K562 (cell line): ENCODE data around the gene PPP1R13L. TPM values are rescaled to one million over a fixed set of nuclear protein-coding genes. Genes with fewer than 3 reads are reported as not detected.
A peak's percentile ranks its signal among the peaks of the same experiment; 100 is the strongest.

Experiments
- BRD9 ChIP-seq: fragments of 450-650 bp; IDR thresholded peaks from 2 replicates; pipeline ENCODE4 v1.6.1; 2018; ENCODE audit warnings: low read depth; ENCODE audit not compliant: partially characterized antibody
- MTF1 ChIP-seq: fragments of 250-450 bp; sonication (Bioruptor Pico); IDR thresholded peaks from 2 replicates; pipeline ENCODE4 v1.9.0; 2021; ENCODE audit warnings: moderate library complexity, mild to moderate bottlenecking, inconsistent platforms, borderline replicate concordance
- NBN ChIP-seq: fragments of 450-650 bp; IDR thresholded peaks from 2 replicates; pipeline ENCODE4 v1.6.1; 2016; ENCODE audit warnings: low read depth, mild to moderate bottlenecking
- NR1H2 ChIP-seq: sonication (generic); formaldehyde crosslinking; IDR thresholded peaks from 2 replicates; pipeline ENCODE4 v1.4.0; 2020; ENCODE audit warnings: mild to moderate bottlenecking, missing genetic modification reagents
- OTX1 ChIP-seq: fragments of 450-650 bp; formaldehyde crosslinking; IDR thresholded peaks from 2 replicates; pipeline ENCODE4 v1.4.0; 2022; ENCODE audit warnings: mild to moderate bottlenecking
- POLR2AphosphoS2 ChIP-seq: IDR thresholded peaks from 2 replicates; pipeline ENCODE4 v1.6.1; 2012; ENCODE audit warnings: low read length, improper control_type of control experiment
- RBM22 ChIP-seq: fragments of 200-400 bp; formaldehyde crosslinking; IDR thresholded peaks from 2 replicates; pipeline ENCODE4 v1.6.1; 2018; ENCODE audit warnings: low read length, low read depth; ENCODE audit not compliant: poor library complexity, severe bottlenecking
- SIN3A ChIP-seq, 2 experiments: fragments of 150-350 bp in 1 of 2; IDR thresholded peaks; 2 replicates each; pipeline ENCODE4 v1.6.1; 2011 to 2016; ENCODE audit warnings: borderline replicate concordance in 2 of 2, low read depth in 2 of 2, low read length in 2 of 2, mild to moderate bottlenecking in 2 of 2, moderate library complexity in 2 of 2; ENCODE audit not compliant: control insufficient read depth in 1 of 2
- ZEB2 ChIP-seq: fragments of 450-650 bp; IDR thresholded peaks from 2 replicates; pipeline ENCODE4 v1.6.1; 2016
- ZNF121 ChIP-seq: sonication (generic); formaldehyde crosslinking; conservative IDR thresholded peaks from 2 replicates; pipeline ENCODE4 v1.8.0; 2022; ENCODE audit warnings: missing genetic modification reagents
- ZNF41 ChIP-seq: fragments of 250-450 bp; sonication (Bioruptor Pico); conservative IDR thresholded peaks from 2 replicates; pipeline ENCODE4 v1.4.0; 2020; ENCODE audit warnings: mild to moderate bottlenecking
- ZNF699 ChIP-seq: fragments of 250-450 bp; sonication (Bioruptor Pico); IDR thresholded peaks from 2 replicates; pipeline ENCODE4 v1.8.0; 2021; ENCODE audit warnings: mild to moderate bottlenecking, moderate library complexity; ENCODE audit not compliant: insufficient replicate concordance
- polyA plus RNA-seq, 8 experiments: library from polyadenylated mRNA; depleted of rRNA in 4 of 8; stranded (reverse) in 5 of 8; unstranded in 3 of 8; fragments of >200 nt; fragmentation: Nextera tagmentation in 2 of 8; fragmentation: Illumina TruSeq in 1 of 8; extraction: Ambion mirVana in 2 of 8; extraction: Trizol in 1 of 8; gene quantifications; 2 replicates each; pipeline versions ENCODE4 v1.2.1 to v1.2.3, GENCODE V29; 2011 to 2014; ENCODE audit warnings: inconsistent platforms in 1 of 8, missing spikeins in 1 of 8
- total RNA-seq, 7 experiments: library from RNA; depleted of rRNA in 6 of 7; stranded (reverse); fragments of >200 nt in 6 of 7; fragmentation: Illumina TruSeq in 2 of 7; extraction: Trizol in 2 of 7; gene quantifications; 2 replicates each; pipeline versions ENCODE4 v1.2.1 to v1.2.3, GENCODE V29; 2011 to 2021; ENCODE audit warnings: low replicate concordance in 1 of 7
- TF ChIP-seq, protein P1 (sequence below): fragments of 250-450 bp; sonication (Bioruptor Pico); IDR thresholded peaks from 2 replicates; pipeline ENCODE4 v1.5.0; 2021; ENCODE audit warnings: mild to moderate bottlenecking, borderline replicate concordance
- TF ChIP-seq, protein P2 (sequence below): fragments of 250-450 bp; sonication (Bioruptor Pico); IDR thresholded peaks from 2 replicates; pipeline ENCODE4 v1.4.0; 2020; ENCODE audit warnings: mild to moderate bottlenecking, moderate library complexity
- TF ChIP-seq, protein P3 (sequence below), 3 experiments: fragments of 200-800 bp in 1 of 3; sonication (Bioruptor generic) in 1 of 3; sonication (generic) in 1 of 3; formaldehyde crosslinking in 1 of 3; IDR thresholded peaks; 2 replicates each; pipeline versions ENCODE4 v1.6.1 to v1.8.0; 2016 to 2022; ENCODE audit warnings: mild to moderate bottlenecking in 2 of 3, missing compliant biosample characterization in 2 of 3, missing genetic modification characterization in 2 of 3, missing genetic modification reagents in 1 of 3
- TF ChIP-seq, protein P4 (sequence below): fragments of 250-450 bp; sonication (Bioruptor Pico); IDR thresholded peaks from 2 replicates; pipeline ENCODE4 v1.4.0; 2020; ENCODE audit warnings: borderline replicate concordance
- TF ChIP-seq, protein P5 (sequence below): sonication (generic); formaldehyde crosslinking; IDR thresholded peaks from 2 replicates; pipeline ENCODE4 v1.8.0; 2022; ENCODE audit warnings: mild to moderate bottlenecking, missing genetic modification reagents, borderline replicate concordance

Gene PPP1R13L
- total and polyA plus RNA-seq, 9 of the 15 experiments (the other 6 are each of a cell fraction or from before 2014, with no cell fraction given) = 0.32 to 6.7 (median 2.0) TPM

DNA sequence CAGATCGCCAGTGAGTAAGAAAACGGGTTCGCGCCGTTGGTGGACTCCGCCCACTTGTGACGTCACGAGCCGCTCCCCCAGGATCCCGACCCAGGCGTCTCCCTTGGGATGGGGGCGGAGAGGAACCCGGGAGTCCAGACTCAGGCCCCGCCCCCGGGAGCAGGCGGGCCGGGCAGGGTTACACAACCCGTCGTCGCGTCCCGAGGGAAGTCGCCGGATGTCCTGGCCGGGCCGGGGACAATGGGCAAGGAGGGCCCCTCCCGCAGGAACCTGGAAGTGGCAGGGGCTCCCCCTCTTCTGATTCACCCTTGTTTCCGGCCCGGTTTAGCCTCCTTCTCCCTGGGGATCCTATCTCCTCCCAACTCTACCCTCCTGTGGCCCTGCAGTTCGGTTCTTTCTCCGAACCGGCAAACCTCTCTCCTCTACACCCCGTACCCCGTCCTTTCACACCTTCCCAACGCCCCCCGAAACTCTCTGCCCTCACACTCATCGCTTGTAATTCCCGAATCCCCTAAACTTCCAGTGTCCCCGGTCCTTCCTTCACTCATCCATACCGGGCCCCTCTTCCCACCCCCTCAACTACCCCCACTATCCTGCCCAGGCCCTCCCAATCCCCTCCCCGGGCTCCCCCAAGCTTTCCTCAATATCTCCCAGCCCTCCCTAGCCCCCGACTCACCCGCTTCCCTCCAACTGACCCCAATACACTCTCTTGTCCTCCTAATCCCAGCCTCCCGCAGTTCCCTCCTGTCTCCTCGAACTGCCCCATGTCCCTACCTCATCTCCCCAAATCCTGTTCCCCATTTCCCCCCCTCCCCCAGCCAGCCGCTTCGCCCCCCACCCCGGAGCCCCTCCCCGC lies 38.8 kb upstream of the PPP1R13L start (continued):
- TF ChIP-seq, protein P1, sequence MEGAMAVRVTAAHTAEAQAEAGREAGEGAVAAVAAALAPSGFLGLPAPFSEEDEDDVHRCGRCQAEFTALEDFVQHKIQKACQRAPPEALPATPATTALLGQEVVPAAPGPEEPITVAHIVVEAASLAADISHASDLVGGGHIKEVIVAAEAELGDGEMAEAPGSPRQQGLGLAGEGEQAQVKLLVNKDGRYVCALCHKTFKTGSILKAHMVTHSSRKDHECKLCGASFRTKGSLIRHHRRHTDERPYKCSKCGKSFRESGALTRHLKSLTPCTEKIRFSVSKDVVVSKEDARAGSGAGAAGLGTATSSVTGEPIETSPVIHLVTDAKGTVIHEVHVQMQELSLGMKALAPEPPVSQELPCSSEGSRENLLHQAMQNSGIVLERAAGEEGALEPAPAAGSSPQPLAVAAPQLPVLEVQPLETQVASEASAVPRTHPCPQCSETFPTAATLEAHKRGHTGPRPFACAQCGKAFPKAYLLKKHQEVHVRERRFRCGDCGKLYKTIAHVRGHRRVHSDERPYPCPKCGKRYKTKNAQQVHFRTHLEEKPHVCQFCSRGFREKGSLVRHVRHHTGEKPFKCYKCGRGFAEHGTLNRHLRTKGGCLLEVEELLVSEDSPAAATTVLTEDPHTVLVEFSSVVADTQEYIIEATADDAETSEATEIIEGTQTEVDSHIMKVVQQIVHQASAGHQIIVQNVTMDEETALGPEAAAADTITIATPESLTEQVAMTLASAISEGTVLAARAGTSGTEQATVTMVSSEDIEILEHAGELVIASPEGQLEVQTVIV (CRISPR knock-in tag) = no peak
- peak; percentile 91 for TF ChIP-seq OTX1
- TF ChIP-seq NR1H2 (CRISPR knock-in tag) = no peak
- no peak for TF ChIP-seq RBM22
- TF ChIP-seq POLR2AphosphoS2 = no peak
- 0 out of 4 replicates have a peak, but pooled peaks of 1 of the 2 experiments have one; percentile 15 for TF ChIP-seq SIN3A (IDR thresholded peaks at IDR 0.05; ENCODE audit: borderline replicate concordance in 2 of 2, control insufficient read depth in 1 of 2, low read depth in 2 of 2, low read length in 2 of 2)
- TF ChIP-seq, protein P2, sequence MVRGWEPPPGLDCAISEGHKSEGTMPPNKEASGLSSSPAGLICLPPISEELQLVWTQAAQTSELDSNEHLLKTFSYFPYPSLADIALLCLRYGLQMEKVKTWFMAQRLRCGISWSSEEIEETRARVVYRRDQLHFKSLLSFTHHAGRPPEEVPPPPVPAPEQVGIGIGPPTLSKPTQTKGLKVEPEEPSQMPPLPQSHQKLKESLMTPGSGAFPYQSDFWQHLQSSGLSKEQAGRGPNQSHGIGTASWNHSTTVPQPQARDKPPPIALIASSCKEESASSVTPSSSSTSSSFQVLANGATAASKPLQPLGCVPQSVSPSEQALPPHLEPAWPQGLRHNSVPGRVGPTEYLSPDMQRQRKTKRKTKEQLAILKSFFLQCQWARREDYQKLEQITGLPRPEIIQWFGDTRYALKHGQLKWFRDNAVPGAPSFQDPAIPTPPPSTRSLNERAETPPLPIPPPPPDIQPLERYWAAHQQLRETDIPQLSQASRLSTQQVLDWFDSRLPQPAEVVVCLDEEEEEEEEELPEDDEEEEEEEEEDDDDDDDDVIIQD (CRISPR knock-in tag) = no peak
- TF ChIP-seq, protein P3, sequence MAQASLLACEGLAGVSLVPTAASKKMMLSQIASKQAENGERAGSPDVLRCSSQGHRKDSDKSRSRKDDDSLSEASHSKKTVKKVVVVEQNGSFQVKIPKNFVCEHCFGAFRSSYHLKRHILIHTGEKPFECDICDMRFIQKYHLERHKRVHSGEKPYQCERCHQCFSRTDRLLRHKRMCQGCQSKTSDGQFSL (CRISPR knock-in tag; IDR thresholded peaks at IDR 0.05) = peak; percentile 48; the same call in 1 of the 2 replicates
- TF ChIP-seq, protein P3 (tag; IDR thresholded peaks at IDR 0.05) = peak in 1 of 2 experiments; percentile 32; a peak in 2 of 4 replicates
- peak; percentile 96 for TF ChIP-seq NBN
- TF ChIP-seq, protein P4, sequence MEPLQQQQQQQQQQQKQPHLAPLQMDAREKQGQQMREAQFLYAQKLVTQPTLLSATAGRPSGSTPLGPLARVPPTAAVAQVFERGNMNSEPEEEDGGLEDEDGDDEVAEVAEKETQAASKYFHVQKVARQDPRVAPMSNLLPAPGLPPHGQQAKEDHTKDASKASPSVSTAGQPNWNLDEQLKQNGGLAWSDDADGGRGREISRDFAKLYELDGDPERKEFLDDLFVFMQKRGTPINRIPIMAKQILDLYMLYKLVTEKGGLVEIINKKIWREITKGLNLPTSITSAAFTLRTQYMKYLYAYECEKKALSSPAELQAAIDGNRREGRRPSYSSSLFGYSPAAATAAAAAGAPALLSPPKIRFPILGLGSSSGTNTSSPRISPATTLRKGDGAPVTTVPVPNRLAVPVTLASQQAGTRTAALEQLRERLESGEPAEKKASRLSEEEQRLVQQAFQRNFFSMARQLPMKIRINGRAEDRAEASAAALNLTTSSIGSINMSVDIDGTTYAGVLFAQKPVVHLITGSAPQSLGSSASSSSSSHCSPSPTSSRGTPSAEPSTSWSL (CRISPR knock-in tag) = no peak
- no peak for TF ChIP-seq ZEB2
- TF ChIP-seq BRD9 = peak; percentile 76
- no peak for TF ChIP-seq ZNF41 (CRISPR knock-in tag)
- no peak for TF ChIP-seq MTF1
- TF ChIP-seq, protein P5, sequence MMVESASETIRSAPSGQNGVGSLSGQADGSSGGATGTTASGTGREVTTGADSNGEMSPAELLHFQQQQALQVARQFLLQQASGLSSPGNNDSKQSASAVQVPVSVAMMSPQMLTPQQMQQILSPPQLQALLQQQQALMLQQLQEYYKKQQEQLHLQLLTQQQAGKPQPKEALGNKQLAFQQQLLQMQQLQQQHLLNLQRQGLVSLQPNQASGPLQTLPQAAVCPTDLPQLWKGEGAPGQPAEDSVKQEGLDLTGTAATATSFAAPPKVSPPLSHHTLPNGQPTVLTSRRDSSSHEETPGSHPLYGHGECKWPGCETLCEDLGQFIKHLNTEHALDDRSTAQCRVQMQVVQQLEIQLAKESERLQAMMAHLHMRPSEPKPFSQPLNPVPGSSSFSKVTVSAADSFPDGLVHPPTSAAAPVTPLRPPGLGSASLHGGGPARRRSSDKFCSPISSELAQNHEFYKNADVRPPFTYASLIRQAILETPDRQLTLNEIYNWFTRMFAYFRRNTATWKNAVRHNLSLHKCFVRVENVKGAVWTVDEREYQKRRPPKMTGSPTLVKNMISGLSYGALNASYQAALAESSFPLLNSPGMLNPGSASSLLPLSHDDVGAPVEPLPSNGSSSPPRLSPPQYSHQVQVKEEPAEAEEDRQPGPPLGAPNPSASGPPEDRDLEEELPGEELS (CRISPR knock-in tag) = no peak
- no peak for TF ChIP-seq ZNF699
- TF ChIP-seq ZNF121 (CRISPR knock-in tag) = no peak
